Dendritic cell treated with granulocyte-macrophage colony-stimulating factor and Interleukin-4, amounts not matched to agents 40 ng/mL and 50 ng/mL, for 4 days (primary cell): ENCODE results near the gene ACOT4.
"Not testable (repeated sequence)": the region's sequence is repeated elsewhere in the genome, so short reads cannot be mapped to it uniquely, and the experiment has no call there.

Source experiments
- H3K27ac Mint-ChIP-seq: one replicate; pipeline ENCODE4 v1.8.0; 2022; ENCODE audit warnings: mild to moderate bottlenecking, mixed read lengths
- H3K27me3 Mint-ChIP-seq: one replicate; pipeline ENCODE4 v1.8.0; 2022; ENCODE audit warnings: mild to moderate bottlenecking, mixed read lengths
- H3K36me3 Mint-ChIP-seq: one replicate; pipeline ENCODE4 v1.8.0; 2022; ENCODE audit warnings: low read depth, mixed read lengths
- H3K4me1 Mint-ChIP-seq: one replicate; pipeline ENCODE4 v1.8.0; 2022; ENCODE audit warnings: low read depth, mixed read lengths
- H3K4me3 Mint-ChIP-seq: one replicate; pipeline ENCODE4 v1.8.0; 2022; ENCODE audit warnings: mild to moderate bottlenecking, moderate library complexity, mixed read lengths
- H3K9me3 Mint-ChIP-seq: one replicate; pipeline ENCODE4 v1.8.0; 2022; ENCODE audit warnings: mixed read lengths
- intact Hi-C: fragments of 100-400 bp; cut with micrococcal nuclease; formaldehyde crosslinking; loops from one replicate; pipeline ENCODE4 v1.15.0; 2022

ACOT4 gene

DNA sequence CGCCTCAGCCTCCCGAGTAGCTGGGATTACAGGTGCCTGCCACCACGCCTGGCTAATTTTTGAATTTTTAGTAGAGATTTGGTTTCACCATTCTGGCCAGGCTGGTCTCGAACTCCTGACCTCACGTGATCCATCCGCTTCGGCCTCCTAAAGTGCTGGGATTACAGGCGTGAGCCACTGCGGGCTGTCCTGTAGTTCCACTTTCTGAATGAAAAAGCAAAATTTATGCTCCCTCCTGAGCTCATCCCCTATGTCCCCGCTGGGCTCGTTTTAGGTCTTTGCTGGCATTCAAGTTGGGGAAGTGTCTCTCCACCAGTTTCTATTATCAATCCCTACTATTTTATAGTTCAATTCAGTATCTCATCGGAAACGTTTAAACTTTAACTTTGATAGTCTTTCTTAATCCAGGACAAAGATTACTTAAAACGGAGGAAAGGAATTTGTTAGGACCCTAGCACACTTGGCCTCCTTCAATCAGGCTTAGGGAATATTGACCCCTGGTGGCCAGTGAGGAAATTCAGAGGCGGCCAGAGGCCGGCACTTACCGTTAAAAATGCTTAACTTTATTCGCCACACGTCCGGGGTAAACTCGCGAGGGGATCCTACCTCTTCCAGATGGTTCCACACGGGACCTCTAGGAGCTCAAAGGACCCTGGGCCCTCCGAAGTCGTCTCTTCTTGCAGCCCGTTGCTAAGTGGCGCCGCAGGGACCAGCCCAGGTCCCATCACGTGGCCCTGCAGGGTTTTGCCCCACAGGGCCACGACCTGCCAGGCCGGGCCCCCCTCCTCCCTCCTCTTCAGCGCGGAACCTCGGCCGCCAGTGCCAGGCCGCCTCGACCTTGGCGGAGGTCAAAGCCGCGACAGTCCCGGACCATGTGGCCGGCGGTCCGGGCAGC, 41.7 kb downstream of the ACOT4 start:
- Mint-ChIP-seq H3K9me3 (no peaks in the 10 kb centered on the region), H3K36me3 (no peaks in the 10 kb centered on the region), H3K27me3 (peaks cover 37% of the 10 kb centered on the region), H3K4me1 (peaks cover 15% of the 10 kb centered on the region), H3K4me3 (peak overlapping the region; percentile 86), H3K27ac (peak overlapping the region; percentile 84)
- intact Hi-C loops, result loop anchor here (1.0 kb wide), 1 partner anchor 125 kb away; no protein-coding TSS in a partner anchor

DNA sequence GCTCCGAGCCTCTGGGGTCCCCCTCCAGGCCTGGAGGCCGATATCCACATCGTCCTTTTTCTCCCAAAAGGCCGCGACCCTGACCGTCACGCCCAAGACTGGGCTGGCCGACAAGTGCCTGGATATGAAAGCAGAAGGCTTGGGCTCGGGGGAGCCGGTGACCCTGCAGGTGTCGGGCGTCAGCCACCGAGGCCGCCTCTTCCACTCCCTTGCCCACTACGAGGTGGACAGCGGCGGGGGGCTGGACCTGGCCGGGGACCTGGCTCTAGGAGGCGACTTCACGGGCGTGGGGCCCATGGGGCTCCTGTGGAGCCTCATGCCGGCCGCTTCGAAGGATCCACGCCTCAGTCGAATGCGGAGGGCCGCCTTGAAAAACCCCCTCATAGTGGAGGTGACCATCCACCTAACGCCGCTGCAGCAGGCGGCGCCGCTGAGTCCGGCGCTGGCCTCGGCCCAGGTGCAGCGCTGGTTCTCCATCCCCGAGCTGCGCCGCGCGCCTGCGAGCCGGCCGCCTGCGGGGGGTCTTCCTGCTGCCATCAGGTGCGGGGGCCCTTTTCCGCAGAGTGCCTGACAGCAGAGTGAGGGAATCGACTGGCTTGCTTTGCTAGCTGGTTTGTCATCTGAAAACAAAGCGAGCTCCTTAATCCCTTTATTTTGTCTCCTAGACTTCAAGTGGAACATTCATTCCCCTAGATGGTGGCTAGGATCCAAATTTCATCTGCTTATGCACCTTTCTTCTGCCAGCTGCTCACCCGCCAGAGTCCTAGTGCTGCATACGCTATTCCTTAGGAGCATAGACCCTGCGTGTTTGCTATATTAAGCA, 42.5 kb downstream of the ACOT4 start:
- intact Hi-C loops, result no loop called here
- Mint-ChIP-seq H3K9me3 (no peaks in the 10 kb centered on the region), H3K4me3 (peak overlapping the region; percentile 86), H3K36me3 (no peaks in the 10 kb centered on the region), H3K4me1 (peaks cover 15% of the 10 kb centered on the region), H3K27me3 (peaks cover 40% of the 10 kb centered on the region), H3K27ac (peak overlapping the region; percentile 84)

DNA sequence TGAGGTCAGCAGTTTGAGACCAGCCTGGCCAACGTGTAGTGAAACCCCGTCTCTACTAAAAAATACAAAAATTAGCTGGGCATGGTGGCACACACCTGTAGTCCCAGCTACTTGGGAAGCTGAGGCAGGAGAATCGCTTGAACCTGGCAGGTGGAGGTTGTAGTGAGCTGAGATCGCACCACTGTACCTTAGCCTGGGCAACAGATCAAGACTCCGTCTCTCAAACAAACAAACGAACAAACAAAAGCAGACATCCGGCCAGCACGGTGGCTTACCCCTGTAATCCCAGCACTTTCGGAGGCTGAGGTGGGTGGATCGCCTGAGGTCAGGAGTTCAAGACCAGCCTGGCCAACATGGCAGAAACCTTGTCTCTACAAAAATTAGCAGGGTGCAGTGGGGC, 44.7 kb downstream of the ACOT4 start:
- H3K4me3 Mint-ChIP-seq, intact Hi-C loops, H3K27ac Mint-ChIP-seq, H3K36me3 Mint-ChIP-seq, H3K9me3 Mint-ChIP-seq: not testable (repeated sequence)
- Mint-ChIP-seq H3K4me1 (peaks cover 15% of the 10 kb centered on the region), H3K27me3 (peaks cover 41% of the 10 kb centered on the region)

DNA sequence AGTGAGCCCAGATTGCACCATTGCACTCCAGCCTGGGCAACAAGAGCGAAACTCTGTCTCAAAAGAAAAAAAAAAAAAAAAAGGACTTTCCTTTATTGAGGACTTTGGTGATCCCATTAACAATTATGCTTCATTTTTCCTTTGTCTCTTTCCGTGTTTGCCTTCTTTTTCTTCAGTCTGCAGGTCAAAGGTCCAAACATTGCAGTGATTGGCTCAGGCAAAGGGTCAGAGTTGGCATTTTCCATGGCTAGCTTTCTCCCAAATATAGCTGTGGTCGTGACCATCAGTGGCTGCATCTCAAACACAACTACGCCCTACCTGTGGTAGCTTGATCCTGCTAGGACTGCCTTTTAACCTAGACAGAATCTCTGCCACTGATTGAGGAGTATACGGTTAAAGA, 46.2 kb downstream of the ACOT4 start:
- intact Hi-C loops, result no loop called here
- peaks cover 15% of the 10 kb centered on the region for H3K4me1 Mint-ChIP-seq
- H3K27me3 Mint-ChIP-seq, result peaks cover 41% of the 10 kb centered on the region
- H3K27ac Mint-ChIP-seq, result no peak overlapping the region
- no peaks in the 10 kb centered on the region for H3K9me3 Mint-ChIP-seq
- no peak overlapping the region for H3K4me3 Mint-ChIP-seq
- H3K36me3 Mint-ChIP-seq, result no peaks in the 10 kb centered on the region

DNA sequence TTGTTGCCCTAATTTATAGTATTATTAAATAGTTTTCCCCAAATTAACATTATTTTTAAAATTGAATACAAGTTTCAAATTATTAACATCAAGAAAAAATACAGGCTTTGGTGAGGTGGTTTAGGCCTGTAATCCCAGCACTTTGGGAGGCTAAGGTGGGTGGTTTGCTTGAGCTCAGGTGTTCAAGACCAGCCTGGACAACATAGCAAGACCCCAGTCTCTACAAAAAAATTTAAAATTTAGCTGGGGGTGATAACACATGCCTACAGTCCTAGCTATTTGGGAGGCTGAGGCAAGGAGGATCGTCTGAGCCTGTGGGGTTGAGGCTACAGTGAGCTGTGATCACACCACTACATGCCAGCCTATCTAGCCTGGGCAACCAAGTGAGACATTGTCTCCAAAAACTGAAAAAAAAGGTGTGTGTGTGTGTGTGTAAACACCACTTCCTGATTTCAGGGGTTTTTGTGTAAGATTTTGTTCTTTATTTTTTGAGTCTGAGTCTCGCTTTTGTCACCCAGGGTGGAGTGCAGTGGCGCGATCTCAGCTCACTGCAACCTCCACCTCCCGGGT, 49.2 kb downstream of the ACOT4 start:
- H3K27ac Mint-ChIP-seq, result no peak overlapping the region

DNA sequence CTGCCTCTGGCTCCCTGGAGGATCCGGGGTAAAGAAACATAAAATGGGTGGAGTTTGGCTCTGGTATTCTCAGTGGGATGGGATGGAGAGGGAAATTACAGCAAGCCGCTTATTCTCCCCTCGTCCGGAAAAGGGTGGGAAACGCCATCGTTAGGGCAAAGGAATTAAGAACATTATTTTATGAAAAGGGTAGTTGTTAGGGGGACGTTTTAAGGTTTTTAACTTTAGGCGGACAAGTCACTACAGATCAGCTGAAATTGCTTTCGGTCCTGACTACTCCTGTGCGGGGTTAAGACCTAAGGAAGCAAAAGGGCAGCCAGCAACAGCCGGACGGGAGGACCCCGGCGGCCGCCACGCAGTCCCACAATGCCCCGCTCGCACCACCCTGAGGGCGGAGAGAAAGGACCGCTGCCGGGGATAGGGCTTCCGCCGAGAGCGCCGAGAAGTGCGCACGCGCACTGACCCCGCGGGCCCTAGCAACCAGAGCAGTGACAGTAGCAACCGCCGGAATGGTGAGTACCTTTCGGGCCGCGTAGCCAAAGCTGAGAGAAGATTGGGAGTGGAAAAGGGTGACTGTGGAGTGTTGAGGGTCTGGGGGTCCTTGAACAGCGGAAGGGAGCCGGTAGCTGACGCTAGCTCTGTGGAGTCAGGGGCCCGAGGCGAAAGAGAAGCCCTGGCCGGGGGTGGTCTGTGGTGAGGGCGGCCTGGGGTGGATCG, 53.0 kb downstream of the ACOT4 start, which contains the start of gene DNAL1:
Gene DNAL1 (plus strand): TSS at position 456 of the 717 bp plus-strand sequence. CDS start 54 bp downstream, at position 510.
- intact Hi-C loops, result loop anchor here (10.0 kb wide), 1 partner anchor 70 kb away; the partner anchor contains the start of gene PNMA1
- H3K27me3 Mint-ChIP-seq, result no peaks in the 10 kb centered on the region
- peak within 1 kb of the TSS; percentile 83 for H3K27ac Mint-ChIP-seq
- peaks cover 17% of the 10 kb centered on the region for H3K4me1 Mint-ChIP-seq
- peak within 1 kb of the TSS; percentile 90 for H3K4me3 Mint-ChIP-seq
- H3K36me3 Mint-ChIP-seq, result peaks cover 10% of the 10 kb centered on the region
- no peaks in the 10 kb centered on the region for H3K9me3 Mint-ChIP-seq

More for the DNA sequence above, 49.2 kb downstream of the ACOT4 start:
- Mint-ChIP-seq H3K4me3 (no peak overlapping the region), H3K27me3 (peaks cover 14% of the 10 kb centered on the region), H3K36me3 (peaks cover 10% of the 10 kb centered on the region), H3K4me1 (peaks cover 17% of the 10 kb centered on the region), H3K9me3 (no peaks in the 10 kb centered on the region)
- intact Hi-C loops, result loop anchor here (10.0 kb wide), 1 partner anchor 74 kb away; the partner anchor contains the start of gene PNMA1

DNA sequence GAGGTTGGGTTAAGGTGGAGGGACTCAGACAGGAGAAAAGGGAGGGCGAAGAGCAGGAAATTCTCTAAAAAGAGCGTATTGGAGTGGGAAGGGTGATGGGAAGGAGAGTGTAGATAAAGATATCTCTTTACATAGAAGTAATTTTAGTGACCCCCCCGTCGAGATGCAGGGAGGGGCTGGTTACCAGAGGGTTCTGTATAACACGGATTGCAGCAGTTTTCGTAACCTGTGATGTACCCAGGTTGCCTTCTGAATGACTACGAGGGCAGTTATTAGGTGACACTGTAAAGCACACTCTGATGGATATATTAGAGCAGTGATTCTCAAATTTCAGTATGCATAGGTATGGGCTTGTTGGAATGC, 53.6 kb downstream of the ACOT4 start:
- peak overlapping the region; percentile 83 for H3K27ac Mint-ChIP-seq
- no peaks in the 10 kb centered on the region for H3K27me3 Mint-ChIP-seq
- peaks cover 10% of the 10 kb centered on the region for H3K36me3 Mint-ChIP-seq
- intact Hi-C loops, result loop anchor here (10.0 kb wide), 1 partner anchor 70 kb away; the partner anchor contains the start of gene PNMA1
- no peaks in the 10 kb centered on the region for H3K9me3 Mint-ChIP-seq
- peaks cover 17% of the 10 kb centered on the region for H3K4me1 Mint-ChIP-seq
- peak overlapping the region; percentile 90 for H3K4me3 Mint-ChIP-seq
